PFSK-1 (cell line): ENCODE measurements around the gene NFKBIZ.

Experiments
- FOXP2 ChIP-seq: optimal IDR thresholded peaks from 2 replicates; pipeline ENCODE3; 2011; ENCODE audit warnings: borderline replicate concordance, control low read depth, inconsistent platforms; ENCODE audit not compliant: insufficient read depth; ENCODE audit errors: extremely low read length, extremely low read depth
- POLR2AphosphoS5 ChIP-seq: IDR thresholded peaks from 2 replicates; pipeline ENCODE4 v1.6.1; 2012; ENCODE audit warnings: low read depth, mild to moderate bottlenecking, control low read depth, low read length, moderate library complexity
- SIN3A ChIP-seq: IDR thresholded peaks from 2 replicates; pipeline ENCODE4 v1.6.1; 2012; ENCODE audit warnings: mild to moderate bottlenecking, low read length, moderate library complexity, borderline replicate concordance; ENCODE audit not compliant: insufficient read depth
- TAF1 ChIP-seq: IDR thresholded peaks from 2 replicates; pipeline ENCODE4 v1.6.1; 2012; ENCODE audit warnings: low read length, control low read depth, borderline replicate concordance; ENCODE audit not compliant: insufficient read depth
- TF ChIP-seq, protein P1 (sequence below), 2 experiments: IDR thresholded peaks; 2 replicates each; pipeline versions ENCODE4 v1.6.1 to v1.8.0; 2011 to 2012; ENCODE audit warnings: low read depth in 2 of 2, low read length in 2 of 2, control low read depth in 1 of 2, inconsistent platforms in 1 of 2, mild to moderate bottlenecking in 1 of 2, moderate library complexity in 1 of 2; ENCODE audit not compliant: insufficient read depth in 1 of 2

The NFKBIZ gene

GRCh38 chr3:101803939-101804338, 45.4 kb upstream of the NFKBIZ start:
- no peak for TF ChIP-seq FOXP2
- TF ChIP-seq, protein P1, sequence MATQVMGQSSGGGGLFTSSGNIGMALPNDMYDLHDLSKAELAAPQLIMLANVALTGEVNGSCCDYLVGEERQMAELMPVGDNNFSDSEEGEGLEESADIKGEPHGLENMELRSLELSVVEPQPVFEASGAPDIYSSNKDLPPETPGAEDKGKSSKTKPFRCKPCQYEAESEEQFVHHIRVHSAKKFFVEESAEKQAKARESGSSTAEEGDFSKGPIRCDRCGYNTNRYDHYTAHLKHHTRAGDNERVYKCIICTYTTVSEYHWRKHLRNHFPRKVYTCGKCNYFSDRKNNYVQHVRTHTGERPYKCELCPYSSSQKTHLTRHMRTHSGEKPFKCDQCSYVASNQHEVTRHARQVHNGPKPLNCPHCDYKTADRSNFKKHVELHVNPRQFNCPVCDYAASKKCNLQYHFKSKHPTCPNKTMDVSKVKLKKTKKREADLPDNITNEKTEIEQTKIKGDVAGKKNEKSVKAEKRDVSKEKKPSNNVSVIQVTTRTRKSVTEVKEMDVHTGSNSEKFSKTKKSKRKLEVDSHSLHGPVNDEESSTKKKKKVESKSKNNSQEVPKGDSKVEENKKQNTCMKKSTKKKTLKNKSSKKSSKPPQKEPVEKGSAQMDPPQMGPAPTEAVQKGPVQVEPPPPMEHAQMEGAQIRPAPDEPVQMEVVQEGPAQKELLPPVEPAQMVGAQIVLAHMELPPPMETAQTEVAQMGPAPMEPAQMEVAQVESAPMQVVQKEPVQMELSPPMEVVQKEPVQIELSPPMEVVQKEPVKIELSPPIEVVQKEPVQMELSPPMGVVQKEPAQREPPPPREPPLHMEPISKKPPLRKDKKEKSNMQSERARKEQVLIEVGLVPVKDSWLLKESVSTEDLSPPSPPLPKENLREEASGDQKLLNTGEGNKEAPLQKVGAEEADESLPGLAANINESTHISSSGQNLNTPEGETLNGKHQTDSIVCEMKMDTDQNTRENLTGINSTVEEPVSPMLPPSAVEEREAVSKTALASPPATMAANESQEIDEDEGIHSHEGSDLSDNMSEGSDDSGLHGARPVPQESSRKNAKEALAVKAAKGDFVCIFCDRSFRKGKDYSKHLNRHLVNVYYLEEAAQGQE (IDR thresholded peaks at IDR 0.05; ENCODE audit: insufficient read depth in 1 of 2, low read depth in 2 of 2, low read length in 2 of 2), result no peak
- no peak for TF ChIP-seq SIN3A
- no peak for TF ChIP-seq TAF1
- TF ChIP-seq POLR2AphosphoS5, result no peak

- TF ChIP-seq TAF1 (no peak), FOXP2 (no peak), SIN3A (no peak), POLR2AphosphoS5 (no peak)
- TF ChIP-seq, protein P1 (IDR thresholded peaks at IDR 0.05; ENCODE audit: insufficient read depth in 1 of 2, low read depth in 2 of 2, low read length in 2 of 2), result no peak
Observed at GRCh38 chr3:101806491-101806890, 42.8 kb upstream of the NFKBIZ start.

DNA sequence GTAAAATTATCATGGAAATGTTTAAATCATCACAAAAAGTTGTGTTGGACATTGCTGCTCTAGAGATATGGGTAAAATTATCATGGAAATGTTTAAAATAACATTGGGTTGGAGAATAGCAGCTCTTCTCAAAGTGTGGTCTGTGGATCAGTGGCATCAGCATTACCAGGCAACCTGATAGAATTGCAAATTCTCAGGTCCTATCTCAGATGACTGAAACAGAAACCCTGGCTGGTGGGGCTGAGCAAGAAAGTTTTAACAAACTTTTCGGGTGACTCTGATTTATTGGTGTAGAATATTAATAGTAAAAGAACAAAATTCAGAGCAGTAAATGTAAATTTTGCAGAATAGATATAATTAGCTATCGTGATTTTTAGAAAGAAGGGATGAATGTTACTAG, 41.4 kb upstream of the NFKBIZ start:
- TF ChIP-seq FOXP2, result no peak
- TF ChIP-seq POLR2AphosphoS5, result no peak
- TF ChIP-seq TAF1, result no peak
- TF ChIP-seq SIN3A, result no peak
- TF ChIP-seq, protein P1 (IDR thresholded peaks at IDR 0.05; ENCODE audit: insufficient read depth in 1 of 2, low read depth in 2 of 2, low read length in 2 of 2), result no peak

DNA sequence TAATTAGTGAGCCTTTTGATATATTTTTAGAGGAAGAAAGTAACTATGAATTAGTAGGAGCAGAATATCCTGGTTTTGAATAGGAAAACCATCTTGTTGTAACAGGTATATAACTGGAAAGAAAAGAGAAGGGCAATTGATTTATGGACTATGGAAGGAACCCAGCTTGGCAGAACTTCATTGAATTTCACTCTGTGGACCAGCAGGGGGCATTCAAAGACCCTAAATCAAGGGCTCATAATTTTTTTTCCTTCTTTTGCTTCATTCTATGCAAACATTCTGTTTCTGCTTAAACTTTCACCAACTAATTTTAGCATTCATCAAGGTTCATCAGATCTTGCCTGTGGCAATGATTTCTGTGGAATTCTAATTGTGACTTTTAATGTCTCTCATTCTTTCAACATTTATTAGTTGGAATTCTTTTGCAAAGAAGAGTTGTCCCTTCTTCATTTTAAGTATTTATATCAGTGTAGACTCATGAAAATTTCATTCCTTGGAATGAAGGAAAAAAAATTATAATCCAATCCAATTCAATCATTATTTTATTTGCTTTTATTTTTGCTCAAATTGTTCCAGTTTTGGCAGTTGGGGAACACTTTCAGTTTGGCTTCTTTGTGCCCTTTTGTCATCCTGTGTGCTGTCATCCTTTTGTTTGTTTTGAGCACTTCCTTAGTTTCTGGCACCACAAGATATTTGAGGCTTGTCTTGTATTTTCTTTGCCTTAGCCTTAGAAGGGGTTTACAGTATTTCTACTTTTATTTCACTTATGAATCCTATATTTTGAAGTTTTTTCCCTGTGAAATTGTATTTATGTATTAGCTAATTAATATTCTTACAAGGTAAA, 39.9 kb upstream of the NFKBIZ start:
- TF ChIP-seq TAF1, result no peak

DNA sequence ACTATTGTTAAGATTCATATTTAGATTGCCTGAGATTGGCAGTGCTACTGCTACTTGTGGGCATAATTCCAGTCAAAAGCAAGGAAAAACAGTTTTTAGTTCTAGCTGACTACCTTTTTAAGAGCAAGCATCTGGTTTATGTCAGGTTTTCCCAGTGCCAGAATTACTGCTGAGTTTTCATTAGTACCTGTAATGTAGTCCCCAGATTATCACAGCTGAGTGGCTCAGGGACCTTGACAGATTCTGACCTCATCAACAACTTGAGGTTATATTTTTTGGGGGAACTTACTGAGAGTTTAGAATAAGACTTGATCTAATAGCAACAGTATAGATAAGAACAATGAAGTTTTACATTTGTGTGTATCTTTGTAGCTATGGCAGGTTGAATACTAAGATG, 39.3 kb upstream of the NFKBIZ start:
- TF ChIP-seq FOXP2, result no peak
- no peak for TF ChIP-seq TAF1
- TF ChIP-seq, protein P1 (IDR thresholded peaks at IDR 0.05; ENCODE audit: insufficient read depth in 1 of 2, low read depth in 2 of 2, low read length in 2 of 2), result no peak
